Adipocyte (in vitro differentiated cells): ENCODE measurements around the gene CDK14.

Experiments
- DNase-seq: peaks from one replicate; pipeline ENCODE4 v3.0.0-alpha.2; 2015; ENCODE audit warnings: low read depth
- H3K27me3 ChIP-seq: replicated peaks from 2 replicates; pipeline ENCODE4 v1.7.0; 2013; ENCODE audit warnings: mild to moderate bottlenecking, low read length, moderate library complexity; ENCODE audit not compliant: control insufficient read depth, insufficient read depth
- H3K36me3 ChIP-seq: 2 replicates; pipeline ENCODE4 v1.7.0; 2013; ENCODE audit warnings: low read length, mild to moderate bottlenecking, moderate library complexity; ENCODE audit not compliant: control insufficient read depth, insufficient read depth, severe bottlenecking
- H3K4me1 ChIP-seq: 2 replicates; pipeline ENCODE4 v1.7.0; 2013; ENCODE audit warnings: mild to moderate bottlenecking, low read length, moderate library complexity; ENCODE audit not compliant: control insufficient read depth, insufficient read depth
- H3K4me3 ChIP-seq: 2 replicates; pipeline ENCODE4 v1.7.0; 2013; ENCODE audit warnings: mild to moderate bottlenecking, low read length, moderate library complexity
- H3K9ac ChIP-seq: 2 replicates; pipeline ENCODE4 v1.7.0; 2013; ENCODE audit warnings: mild to moderate bottlenecking, low read length, moderate library complexity
- H3K9me3 ChIP-seq: 2 replicates; pipeline ENCODE4 v1.7.0; 2013; ENCODE audit warnings: mild to moderate bottlenecking, low read length, moderate library complexity; ENCODE audit not compliant: control insufficient read depth

The CDK14 gene

DNA sequence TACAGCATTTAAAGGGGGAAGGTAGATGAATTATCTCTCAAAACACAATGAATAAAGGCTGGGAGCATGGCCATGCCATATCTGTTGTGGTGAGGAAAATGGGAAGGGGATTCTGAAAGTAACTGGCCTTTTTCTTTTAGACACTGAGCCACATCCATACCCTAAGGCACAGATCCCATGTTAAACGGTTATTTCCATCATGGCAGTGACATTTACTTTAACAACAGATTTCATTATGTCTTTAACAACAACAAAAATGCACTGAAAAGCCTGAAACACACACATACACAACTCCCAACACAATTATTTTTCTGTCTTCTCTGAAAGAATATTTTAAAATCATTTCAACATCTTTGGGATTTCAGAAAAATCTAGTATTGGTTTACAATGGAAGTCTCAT is 492.0 kb downstream of the CDK14 start:
- Histone ChIP-seq H3K9ac (no peak overlapping the region), H3K9me3 (no peaks in the 10 kb centered on the region), H3K36me3 (no peaks in the 10 kb centered on the region), H3K4me3 (no peak overlapping the region), H3K27me3 (no peaks in the 10 kb centered on the region), H3K4me1 (peaks cover 9% of the 10 kb centered on the region)
- DNase-seq, result no peak

DNA sequence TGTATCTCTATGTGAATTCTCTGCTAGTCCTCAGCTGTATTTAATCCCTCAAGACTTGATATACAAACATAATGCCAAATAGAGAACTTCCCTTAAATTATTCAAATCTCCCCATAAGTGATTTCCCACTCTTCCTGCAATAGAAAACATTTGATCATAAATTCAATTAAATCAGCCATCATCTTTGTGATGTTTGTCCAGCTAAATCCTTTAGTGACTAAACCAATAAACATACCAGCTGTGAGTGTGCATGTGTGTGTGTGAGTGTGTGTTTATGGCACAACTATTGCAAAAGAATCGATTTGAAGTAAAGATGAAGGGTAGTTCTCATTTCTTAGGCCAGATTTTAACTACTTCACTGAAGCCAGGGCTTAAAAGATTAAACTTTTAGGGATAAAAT is 492.6 kb downstream of the CDK14 start:
- Histone ChIP-seq H3K27me3 (no peaks in the 10 kb centered on the region), H3K4me3 (no peak overlapping the region), H3K4me1 (peaks cover 7% of the 10 kb centered on the region), H3K36me3 (no peaks in the 10 kb centered on the region), H3K9me3 (no peaks in the 10 kb centered on the region), H3K9ac (no peak overlapping the region)
- no peak for DNase-seq

DNA sequence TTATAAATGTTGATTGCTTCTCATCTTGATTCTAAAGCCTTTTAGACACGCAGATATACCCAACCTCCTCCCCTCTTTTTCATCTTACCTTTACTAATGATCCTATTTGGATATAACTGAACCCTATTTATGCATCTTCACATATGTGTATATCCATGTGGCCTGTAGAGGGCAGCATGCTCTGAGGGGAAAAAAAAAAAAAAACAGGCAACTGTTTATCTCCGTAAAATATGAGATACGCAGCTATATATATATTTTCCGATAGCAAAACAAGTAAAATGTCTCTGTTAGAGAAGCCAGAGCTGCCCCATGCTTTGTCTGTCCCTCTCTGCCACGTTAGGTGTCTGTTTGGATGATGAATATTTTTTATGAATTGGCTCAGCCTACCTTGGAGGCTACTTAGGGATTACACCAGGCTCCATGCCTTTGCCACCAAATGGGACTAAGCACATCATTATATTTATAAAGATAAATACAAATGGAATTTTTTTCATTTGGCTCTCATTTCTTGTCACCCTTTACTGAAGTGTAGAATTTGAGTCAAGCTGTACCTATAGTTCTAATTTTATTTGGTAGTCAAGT is 493.4 kb downstream of the CDK14 start:
- no peaks in the 10 kb centered on the region for H3K27me3 ChIP-seq
- peak overlapping the region; percentile 75 for H3K4me3 ChIP-seq
- peaks cover under 1% of the 10 kb centered on the region for H3K4me1 ChIP-seq
- peak; percentile 82 for DNase-seq
- no peaks in the 10 kb centered on the region for H3K36me3 ChIP-seq
- H3K9me3 ChIP-seq, result no peaks in the 10 kb centered on the region
- H3K9ac ChIP-seq, result peak overlapping the region; percentile 60

DNA sequence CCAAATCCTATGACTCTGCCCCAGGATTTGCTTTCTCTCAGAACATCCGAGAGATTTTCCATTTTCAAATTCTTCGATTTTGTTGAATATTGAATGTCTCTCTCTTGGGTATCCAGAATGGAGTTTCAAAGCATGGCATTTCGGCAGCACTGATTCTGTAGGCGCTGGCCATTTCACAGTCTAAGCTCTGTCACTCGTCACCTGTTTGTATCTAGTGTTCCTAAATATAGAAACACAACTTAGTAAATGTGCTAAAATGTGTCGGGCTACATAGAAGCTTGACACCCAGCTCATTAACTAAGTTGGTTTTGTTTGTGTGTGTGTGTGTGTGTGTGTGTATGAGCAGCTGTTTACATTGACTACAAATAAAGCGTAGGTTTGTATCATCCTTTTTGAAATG is 494.6 kb downstream of the CDK14 start:
- no peaks in the 10 kb centered on the region for H3K4me1 ChIP-seq
- DNase-seq, result no peak
- no peaks in the 10 kb centered on the region for H3K27me3 ChIP-seq
- H3K4me3 ChIP-seq, result no peak overlapping the region
- H3K36me3 ChIP-seq, result no peaks in the 10 kb centered on the region
- no peak overlapping the region for H3K9ac ChIP-seq
- no peaks in the 10 kb centered on the region for H3K9me3 ChIP-seq

DNA sequence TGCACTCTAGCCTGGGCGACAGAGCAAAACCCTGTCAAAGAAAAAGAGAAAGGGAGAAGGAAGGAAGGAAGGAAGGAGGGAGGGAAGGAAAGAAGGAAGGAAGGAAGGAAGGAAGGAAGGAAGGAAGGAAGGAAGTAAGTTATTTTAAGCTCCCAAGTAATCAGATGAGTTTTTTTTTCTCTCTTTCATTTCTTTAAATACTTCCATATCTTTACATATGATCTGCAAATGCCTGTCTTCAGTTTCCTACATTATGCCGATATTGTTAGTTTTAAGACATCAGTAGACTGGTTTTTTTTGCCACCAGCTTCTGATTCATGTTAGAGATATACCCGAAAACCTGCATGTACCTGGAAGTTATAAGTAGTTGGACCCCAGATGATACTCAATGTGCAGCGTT is 495.5 kb downstream of the CDK14 start:
- Histone ChIP-seq H3K9ac (no peak overlapping the region), H3K36me3 (no peaks in the 10 kb centered on the region), H3K9me3 (no peaks in the 10 kb centered on the region), H3K27me3 (no peaks in the 10 kb centered on the region), H3K4me1 (no peaks in the 10 kb centered on the region), H3K4me3 (no peak overlapping the region)
- no peak for DNase-seq

DNA sequence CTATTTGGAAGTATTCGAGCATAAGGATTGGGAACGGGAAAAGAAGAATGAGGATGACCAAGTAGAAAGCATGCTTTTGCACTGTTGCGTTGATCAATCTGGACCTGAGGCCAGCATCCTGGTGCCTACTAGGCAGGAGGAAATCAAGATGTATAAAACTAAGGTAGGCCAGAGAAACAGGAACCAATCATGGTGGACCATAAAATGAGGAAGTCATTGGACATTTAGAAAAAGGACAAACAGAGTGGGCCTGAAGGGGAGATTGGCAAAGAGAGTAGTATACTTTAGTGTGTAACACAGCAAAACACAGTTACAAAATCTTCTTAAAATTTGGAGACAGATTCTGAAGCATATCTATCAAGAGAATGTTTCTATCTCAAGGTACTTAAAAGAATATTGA is 497.1 kb downstream of the CDK14 start:
- no peak for DNase-seq

DNA sequence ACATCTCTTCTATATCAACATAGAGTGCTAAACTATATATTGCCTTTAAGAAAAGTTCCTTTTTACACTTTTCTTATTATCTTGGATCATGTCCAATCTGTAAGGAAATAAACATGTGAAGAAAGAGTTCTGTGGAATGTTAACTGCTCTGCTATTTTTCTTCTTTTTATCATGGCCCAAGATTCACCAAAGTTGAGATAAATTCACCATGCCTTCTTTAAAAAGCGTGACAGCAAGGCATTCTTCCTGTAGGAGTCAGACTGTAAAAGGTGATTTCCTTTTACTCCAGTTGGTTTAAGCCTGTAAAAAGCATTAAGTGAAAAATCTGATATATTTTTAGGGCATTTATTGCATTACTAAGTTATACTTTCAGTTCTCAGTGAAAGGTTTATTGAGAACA is 502.4 kb downstream of the CDK14 start:
- Histone ChIP-seq H3K9ac (no peak overlapping the region), H3K9me3 (no peaks in the 10 kb centered on the region), H3K36me3 (no peaks in the 10 kb centered on the region), H3K4me3 (no peak overlapping the region), H3K4me1 (peaks cover 10% of the 10 kb centered on the region), H3K27me3 (no peaks in the 10 kb centered on the region)
- DNase-seq, result peak; percentile 67

More for the DNA sequence above, 497.1 kb downstream of the CDK14 start:
- no peak overlapping the region for H3K4me3 ChIP-seq
- H3K4me1 ChIP-seq, result peaks cover under 1% of the 10 kb centered on the region
- no peaks in the 10 kb centered on the region for H3K9me3 ChIP-seq
- no peaks in the 10 kb centered on the region for H3K27me3 ChIP-seq
- no peaks in the 10 kb centered on the region for H3K36me3 ChIP-seq
- H3K9ac ChIP-seq, result no peak overlapping the region

DNA sequence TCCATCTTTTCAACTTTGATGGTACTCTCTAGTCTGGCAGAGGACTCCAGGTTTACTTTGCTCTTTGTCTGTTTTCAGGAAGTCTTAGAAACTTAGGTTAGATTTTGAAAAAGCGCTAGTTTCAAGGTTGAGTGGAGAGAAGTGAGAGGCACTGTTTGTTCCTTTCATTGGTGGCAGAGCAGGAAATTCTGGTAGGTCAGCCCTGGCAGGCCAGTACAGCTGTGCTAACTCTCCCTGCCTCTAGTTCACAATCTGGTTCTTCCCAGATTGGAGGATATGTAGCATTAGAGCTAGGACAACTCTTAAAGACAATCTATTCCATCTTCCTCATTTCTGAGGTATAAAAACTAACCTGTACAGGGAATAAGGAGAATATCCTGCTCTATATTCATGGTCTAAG is 507.2 kb downstream of the CDK14 start:
- Histone ChIP-seq H3K9me3 (no peaks in the 10 kb centered on the region), H3K9ac (no peak overlapping the region), H3K4me3 (no peak overlapping the region), H3K36me3 (no peaks in the 10 kb centered on the region), H3K4me1 (peaks cover 8% of the 10 kb centered on the region), H3K27me3 (no peaks in the 10 kb centered on the region)
- no peak for DNase-seq

DNA sequence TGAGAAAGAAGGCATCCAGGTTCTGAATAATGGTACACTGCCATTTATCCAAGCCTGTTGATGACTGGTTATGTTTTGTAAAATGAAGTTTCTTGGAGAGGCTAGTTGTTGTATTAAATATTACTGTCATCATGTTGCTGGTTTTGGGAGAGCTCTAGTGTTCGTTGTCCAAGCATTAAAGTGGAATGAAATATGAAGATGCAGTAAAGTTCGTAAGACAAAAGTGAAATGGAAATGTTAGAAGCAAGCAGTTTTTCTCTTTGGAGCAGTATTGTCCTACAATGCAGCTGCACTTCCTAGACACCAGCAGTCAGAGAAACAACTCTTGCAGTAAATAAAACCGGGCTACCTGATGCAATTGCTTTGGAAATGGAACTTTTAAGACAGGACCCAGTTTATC is 511.3 kb downstream of the CDK14 start:
- no peak for DNase-seq
- no peak overlapping the region for H3K4me3 ChIP-seq
- H3K36me3 ChIP-seq, result no peaks in the 10 kb centered on the region
- H3K9ac ChIP-seq, result no peak overlapping the region
- H3K27me3 ChIP-seq, result no peaks in the 10 kb centered on the region
- no peaks in the 10 kb centered on the region for H3K4me1 ChIP-seq
- no peaks in the 10 kb centered on the region for H3K9me3 ChIP-seq

DNA sequence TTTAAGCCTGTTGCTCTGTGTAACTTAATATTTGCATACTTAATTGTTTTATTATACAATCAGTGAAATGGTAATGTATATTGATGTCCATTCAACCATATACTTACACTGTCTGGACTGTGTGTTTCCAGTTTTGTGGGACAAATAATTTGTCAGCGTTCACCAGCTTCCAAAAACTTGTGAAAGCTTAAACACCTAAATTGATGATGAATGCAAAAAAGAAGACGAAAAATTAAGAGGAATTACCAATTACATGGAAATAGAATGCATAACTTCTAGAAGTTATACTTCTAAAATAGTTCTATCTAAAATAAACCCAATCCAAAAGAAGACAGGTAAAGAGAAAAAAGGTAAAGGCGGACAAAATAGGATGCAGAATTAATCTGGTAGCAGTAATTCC is 513.1 kb downstream of the CDK14 start:
- Histone ChIP-seq H3K4me3 (no peak overlapping the region), H3K36me3 (peaks cover 5% of the 10 kb centered on the region), H3K27me3 (no peaks in the 10 kb centered on the region), H3K4me1 (peaks cover 7% of the 10 kb centered on the region), H3K9me3 (no peaks in the 10 kb centered on the region), H3K9ac (no peak overlapping the region)
- DNase-seq, result no peak

DNA sequence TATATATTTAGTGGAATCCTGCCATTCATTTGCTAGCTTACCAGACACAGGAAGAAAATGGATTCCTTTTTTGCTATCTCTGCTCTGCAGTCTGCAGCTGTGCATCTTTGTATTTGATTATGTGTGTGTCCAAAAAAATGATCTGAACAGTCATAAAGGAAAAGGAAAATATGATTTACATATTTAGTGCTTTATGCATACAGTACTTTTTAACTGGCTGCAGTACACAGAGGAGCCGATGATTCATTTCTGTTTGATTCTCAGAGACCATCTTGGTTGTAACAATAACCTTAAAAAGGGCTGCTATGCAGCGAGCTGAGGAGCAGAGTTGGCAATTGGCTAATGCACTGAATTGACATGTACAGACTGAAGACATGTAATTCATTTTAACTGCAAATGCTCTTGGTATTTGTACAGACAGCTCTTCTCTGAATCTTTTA is 516.8 kb downstream of the CDK14 start:
- no peaks in the 10 kb centered on the region for H3K27me3 ChIP-seq
- no peak overlapping the region for H3K9ac ChIP-seq
- peak; percentile 82 for DNase-seq
- H3K9me3 ChIP-seq, result no peaks in the 10 kb centered on the region
- peaks cover 7% of the 10 kb centered on the region for H3K4me1 ChIP-seq
- no peak overlapping the region for H3K4me3 ChIP-seq
- H3K36me3 ChIP-seq, result peaks cover 6% of the 10 kb centered on the region

DNA sequence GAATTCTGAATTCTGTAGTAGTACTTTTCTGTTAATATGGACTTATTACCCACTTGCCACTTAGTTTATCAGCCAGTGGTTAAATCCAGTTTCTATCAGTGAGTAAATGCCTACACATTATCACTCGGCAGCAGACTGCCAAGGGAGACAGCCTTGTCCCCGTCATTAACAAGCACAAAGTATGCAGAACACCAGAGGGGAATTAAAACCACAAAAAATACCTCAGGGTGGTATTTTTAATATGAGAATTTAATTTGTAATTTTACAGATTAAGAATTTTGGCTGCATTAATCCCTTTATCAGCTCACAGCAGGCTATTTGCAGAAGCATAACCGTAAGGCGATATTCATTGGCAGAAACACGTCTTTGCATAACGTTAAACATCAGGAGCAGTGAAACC is 518.1 kb downstream of the CDK14 start:
- Histone ChIP-seq H3K27me3 (no peaks in the 10 kb centered on the region), H3K36me3 (peaks cover 6% of the 10 kb centered on the region), H3K4me3 (no peak overlapping the region), H3K9me3 (no peaks in the 10 kb centered on the region), H3K9ac (no peak overlapping the region), H3K4me1 (peaks cover 7% of the 10 kb centered on the region)
- no peak for DNase-seq
